ENCODE data around the gene LPP. TPM values are rescaled to one million over a fixed set of nuclear protein-coding genes. Genes with fewer than 3 reads are reported as not detected.

LPP gene
- polyA plus RNA-seq, 3 donors, result 14.1 to 23.2 (median 15.3) TPM

DNA sequence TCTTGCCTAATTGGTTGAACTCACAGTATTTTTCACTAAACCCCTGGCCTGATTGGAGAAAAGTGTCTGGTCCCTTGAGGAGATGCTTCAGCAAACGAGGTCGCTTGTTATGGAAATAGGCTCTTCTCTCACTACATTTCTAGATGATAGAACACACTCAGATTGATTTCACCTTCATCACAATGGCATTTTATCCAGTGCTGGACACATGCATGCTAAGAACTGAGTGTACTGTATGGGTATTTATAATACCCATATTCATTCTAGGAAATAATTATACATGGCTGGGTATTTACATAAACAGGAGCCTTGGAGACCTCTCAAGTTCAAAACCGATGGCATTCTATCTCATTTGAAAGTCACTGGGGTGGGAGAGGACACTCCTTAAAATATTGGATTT is 444.9 kb downstream of the LPP start:
- no peaks in the 10 kb centered on the region for H3K79me2 ChIP-seq (ENCODE audit: insufficient read depth, low read length)
- Mint-ChIP-seq H3K36me3 (no peaks in the 10 kb centered on the region), H3K27ac (no peak overlapping the region), H3K4me1 (peaks cover 8% of the 10 kb centered on the region), H3K27me3 (ENCODE audit: low read depth in 3 of 3) (no peaks in the 10 kb centered on the region), H3K9me3 (no peaks in the 10 kb centered on the region), H3K4me3 (no peak overlapping the region)
- no peaks in the 10 kb centered on the region for H3K9me3 ChIP-seq (replicated peaks in 1 of 2; ENCODE audit: control insufficient read depth in 1 of 2, insufficient read depth in 1 of 2, low read length in 2 of 2)
- TF ChIP-seq, protein P1, sequence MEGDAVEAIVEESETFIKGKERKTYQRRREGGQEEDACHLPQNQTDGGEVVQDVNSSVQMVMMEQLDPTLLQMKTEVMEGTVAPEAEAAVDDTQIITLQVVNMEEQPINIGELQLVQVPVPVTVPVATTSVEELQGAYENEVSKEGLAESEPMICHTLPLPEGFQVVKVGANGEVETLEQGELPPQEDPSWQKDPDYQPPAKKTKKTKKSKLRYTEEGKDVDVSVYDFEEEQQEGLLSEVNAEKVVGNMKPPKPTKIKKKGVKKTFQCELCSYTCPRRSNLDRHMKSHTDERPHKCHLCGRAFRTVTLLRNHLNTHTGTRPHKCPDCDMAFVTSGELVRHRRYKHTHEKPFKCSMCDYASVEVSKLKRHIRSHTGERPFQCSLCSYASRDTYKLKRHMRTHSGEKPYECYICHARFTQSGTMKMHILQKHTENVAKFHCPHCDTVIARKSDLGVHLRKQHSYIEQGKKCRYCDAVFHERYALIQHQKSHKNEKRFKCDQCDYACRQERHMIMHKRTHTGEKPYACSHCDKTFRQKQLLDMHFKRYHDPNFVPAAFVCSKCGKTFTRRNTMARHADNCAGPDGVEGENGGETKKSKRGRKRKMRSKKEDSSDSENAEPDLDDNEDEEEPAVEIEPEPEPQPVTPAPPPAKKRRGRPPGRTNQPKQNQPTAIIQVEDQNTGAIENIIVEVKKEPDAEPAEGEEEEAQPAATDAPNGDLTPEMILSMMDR (IDR thresholded peaks at IDR 0.05), result no peak
- no peak overlapping the region for H3K4me2 ChIP-seq (replicated peaks; ENCODE audit: extremely low read depth, low read length, poor library complexity, severe bottlenecking)
- H4K20me1 ChIP-seq (ENCODE audit: insufficient read depth, low read length), result no peaks in the 10 kb centered on the region
- no peaks in the 10 kb centered on the region for H3K27me3 ChIP-seq (ENCODE audit: control insufficient read depth in 2 of 2, insufficient read depth in 2 of 2, low read length in 2 of 2)
- no peak overlapping the region for H3K4me3 ChIP-seq (replicated peaks in 1 of 3; ENCODE audit: low read depth in 2 of 3, low read length in 3 of 3)
- H3K9ac ChIP-seq (ENCODE audit: insufficient read depth, low read length, poor library complexity, severe bottlenecking), result no peak overlapping the region
- intact Hi-C loops (cut with micrococcal nuclease), result no loop called here
- peaks cover 5 to 7% of the 10 kb centered on the region in 2 donors for H3K4me1 ChIP-seq (ENCODE audit: control insufficient read depth in 1 of 2, insufficient read depth in 2 of 2, low read length in 2 of 2)
- no peak for DNase-seq
- H3K27ac ChIP-seq (ENCODE audit: low read depth in 1 of 2, low read length in 2 of 2), result no peak overlapping the region
- no peaks in the 10 kb centered on the region for H3K36me3 ChIP-seq (replicated peaks in 1 of 2; ENCODE audit: control insufficient read depth in 1 of 2, insufficient read depth in 2 of 2, low read length in 2 of 2)
- no CpG with 5 or more reads among the region's 3 CpGs for WGBS (ENCODE audit: insufficient coverage)
- H2AFZ ChIP-seq (ENCODE audit: insufficient read depth, low read depth, low read length, poor library complexity, severe bottlenecking), result no peak overlapping the region

DNA sequence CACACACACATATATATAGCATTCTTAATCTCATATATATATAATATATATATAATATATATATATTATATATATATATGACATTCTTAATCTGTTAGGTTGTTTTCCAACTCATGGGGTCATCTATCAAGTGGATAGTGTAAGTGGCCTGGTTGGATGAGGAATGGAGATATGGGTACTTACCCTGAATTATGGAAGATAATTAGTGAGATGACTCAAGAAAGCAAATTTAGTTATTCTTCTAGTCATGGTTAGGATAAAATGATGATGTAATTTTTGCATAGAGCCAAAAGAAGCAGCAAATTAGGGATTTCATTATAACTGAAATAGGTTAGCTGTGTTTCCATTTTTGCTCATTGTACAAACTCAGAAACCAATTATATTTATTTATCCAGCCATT is 448.2 kb downstream of the LPP start:
- no peak for DNase-seq
- Histone ChIP-seq H3K36me3 (replicated peaks in 1 of 2; ENCODE audit: control insufficient read depth in 1 of 2, insufficient read depth in 2 of 2, low read length in 2 of 2) (no peaks in the 10 kb centered on the region), H2AFZ (ENCODE audit: insufficient read depth, low read depth, low read length, poor library complexity, severe bottlenecking) (no peak overlapping the region), H3K4me2 (replicated peaks; ENCODE audit: extremely low read depth, low read length, poor library complexity, severe bottlenecking) (no peak overlapping the region), H4K20me1 (ENCODE audit: insufficient read depth, low read length) (no peaks in the 10 kb centered on the region), H3K9ac (ENCODE audit: insufficient read depth, low read length, poor library complexity, severe bottlenecking) (no peak overlapping the region), H3K4me3 (replicated peaks in 1 of 3; ENCODE audit: low read depth in 2 of 3, low read length in 3 of 3) (no peak overlapping the region), H3K9me3 (replicated peaks in 1 of 2; ENCODE audit: control insufficient read depth in 1 of 2, insufficient read depth in 1 of 2, low read length in 2 of 2) (no peaks in the 10 kb centered on the region), H3K27me3 (ENCODE audit: control insufficient read depth in 2 of 2, insufficient read depth in 2 of 2, low read length in 2 of 2) (no peaks in the 10 kb centered on the region), H3K27ac (ENCODE audit: low read depth in 1 of 2, low read length in 2 of 2) (no peak overlapping the region), H3K4me1 (ENCODE audit: control insufficient read depth in 1 of 2, insufficient read depth in 2 of 2, low read length in 2 of 2) (peaks cover 13 to 14% of the 10 kb centered on the region in 2 donors), H3K79me2 (ENCODE audit: insufficient read depth, low read length) (no peaks in the 10 kb centered on the region)
- intact Hi-C loops (cut with micrococcal nuclease), result loop anchor here in 1 of 2 donors (10.0 kb wide), 1 partner anchor 83 kb away; no protein-coding TSS in a partner anchor
- H3K36me3 Mint-ChIP-seq, result peaks cover 3 to 5% of the 10 kb centered on the region in 2 donors
- H3K4me3 Mint-ChIP-seq, result no peak overlapping the region
- H3K9me3 Mint-ChIP-seq, result no peaks in the 10 kb centered on the region
- TF ChIP-seq, protein P1 (IDR thresholded peaks at IDR 0.05), result no peak
- H3K4me1 Mint-ChIP-seq, result peaks cover 10% of the 10 kb centered on the region
- H3K27ac Mint-ChIP-seq, result no peak overlapping the region
- no peaks in the 10 kb centered on the region for H3K27me3 Mint-ChIP-seq (ENCODE audit: low read depth in 3 of 3)

All from CD14-positive monocyte (primary cell).